Stimulated activated CD8-positive, alpha-beta memory T cell treated with anti-CD3 and anti-CD28 coated beads, Interleukin-7, amount 100 ng/mL, for 1 hour (primary cell): Measurements from ENCODE around the gene MEOX1.

Experiments
- DNase-seq, 2 donors: peaks; one replicate each; pipeline ENCODE4 v3.0.0-alpha.2; 2020; ENCODE audit warnings: low read depth in 2 of 2

Gene MEOX1

GRCh38 chr17:43591001-43591400 is 70.7 kb downstream of the MEOX1 start:
- DNase-seq, result no peak
